Measurements from ENCODE around the gene SLC12A7. TPM values are rescaled to one million over a fixed set of nuclear protein-coding genes. Genes with fewer than 3 reads are reported as not detected.

The SLC12A7 gene
- total and polyA plus RNA-seq, 9 of the 15 experiments (the other 6 are each of a cell fraction or from before 2014, with no cell fraction given): 0.01 to 3.1 (median 0.56) TPM

DNA sequence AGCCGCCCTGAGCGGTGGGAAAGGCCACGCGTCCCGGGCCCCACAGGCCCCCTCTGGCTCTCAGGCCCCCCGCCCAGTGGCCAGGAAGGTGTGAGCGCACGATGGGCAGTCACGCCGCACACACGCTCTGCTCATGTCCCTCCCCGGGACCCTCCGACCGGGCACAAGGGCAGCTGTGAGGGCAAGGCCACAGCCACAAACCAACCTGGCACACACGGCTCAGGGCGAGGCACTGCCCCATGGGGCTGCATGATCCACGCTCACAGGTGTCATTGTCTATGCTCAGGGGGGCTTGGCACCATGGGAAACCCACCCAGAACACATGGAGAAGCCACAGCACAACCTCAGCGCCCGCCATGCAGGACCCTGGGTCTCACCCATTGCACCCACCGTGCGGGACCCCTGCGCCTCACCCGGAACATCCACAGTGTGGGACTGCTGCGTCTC, 51.3 kb downstream of the SLC12A7 start:
- no peaks in the 10 kb centered on the region for H3K36me3 ChIP-seq (ENCODE audit: control insufficient read depth, insufficient read depth, low read length)
- BruUV-seq (replicated peaks): no TSS peak
- no peak for ATAC-seq
- H3K9me1 ChIP-seq (ENCODE audit: control insufficient read depth, insufficient read depth, low read length): no peaks in the 10 kb centered on the region
- FAIRE-seq: no peak
- WGBS (ENCODE audit: insufficient coverage, low coverage, missing lambda C conversion rate): 43% methylated on average over 20 of the region's 24 CpGs
- H3K79me2 ChIP-seq (ENCODE audit: control insufficient read depth, insufficient read depth, low read length): no peaks in the 10 kb centered on the region
- no peaks in the 10 kb centered on the region for H3K9me3 ChIP-seq (replicated peaks; ENCODE audit: control insufficient read depth, insufficient read depth, low read depth, low read length)
- DNase-seq (ENCODE audit: extremely low read depth in 1 of 4, low spot score in 3 of 4): no peak
- ChIA-PET CTCF (ENCODE audit: low intra/inter-chr PET ratio) (no interaction called here), POLR2A (interaction anchor here (0.7 kb wide), 1 partner anchor 78 kb away, joined by 4 read pairs; no protein-coding TSS in a partner anchor)
- H4K20me1 ChIP-seq (replicated peaks; ENCODE audit: control insufficient read depth, insufficient read depth, low read length): peaks cover 19% of the 10 kb centered on the region
- intact Hi-C loops (cut with micrococcal nuclease) (no loop called here), in situ Hi-C loops (cut with MboI) (no loop called here)
- peaks cover 0 to 61% of the 10 kb centered on the region in 2 experiments; a peak in 1 of 5 replicates for H3K4me1 ChIP-seq (replicated peaks in 1 of 2; ENCODE audit: control insufficient read depth in 2 of 2, insufficient read depth in 2 of 2, low read length in 2 of 2)
- H3K27ac ChIP-seq (ENCODE audit: extremely low read depth, low read depth, low read length): no peak overlapping the region
- 0 out of 2 replicates have a peak, but pooled peaks have one; percentile 39 for TF ChIP-seq ZNF282 (CRISPR knock-in tag; IDR thresholded peaks at IDR 0.05)
- TF ChIP-seq ZFPM2 (CRISPR knock-in tag; IDR thresholded peaks at IDR 0.05): no peak
- no peak for TF ChIP-seq CBFB (CRISPR knock-in tag; IDR thresholded peaks at IDR 0.05)
- H3K4me3 ChIP-seq: no peak overlapping the region
- no peak overlapping the region for H3K9ac ChIP-seq (ENCODE audit: insufficient read depth in 1 of 2, low read depth in 2 of 2, low read length in 2 of 2)
- H2AFZ ChIP-seq (ENCODE audit: low read depth, low read length): no peak overlapping the region
- no peak overlapping the region for H3K4me2 ChIP-seq (ENCODE audit: insufficient read depth, low read length)
- peaks cover 0 to 50% of the 10 kb centered on the region in 2 experiments; a peak in 4 of 5 replicates for H3K27me3 ChIP-seq (ENCODE audit: control insufficient read depth in 2 of 2, insufficient read depth in 2 of 2, low read length in 2 of 2)

DNA sequence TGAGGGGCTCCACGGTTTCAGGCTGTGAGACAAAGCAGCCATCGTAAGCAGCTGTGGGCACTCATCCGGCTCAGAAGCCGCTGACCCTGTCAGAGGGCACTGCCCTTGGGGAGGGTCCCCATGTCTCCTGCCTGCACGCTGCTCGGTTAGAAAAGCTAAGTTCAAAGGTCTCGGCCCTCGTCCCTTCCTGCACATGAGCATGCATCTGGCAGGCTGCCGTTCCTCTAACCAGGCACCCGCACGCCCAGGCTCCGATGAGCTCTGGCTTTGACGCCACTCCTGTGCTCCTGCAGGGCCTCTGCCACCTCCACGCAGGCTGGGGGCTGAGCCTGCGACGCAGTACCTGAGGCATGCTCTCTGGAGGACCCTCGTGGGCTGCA, 52.0 kb downstream of the SLC12A7 start:
- Histone ChIP-seq H3K27me3 (ENCODE audit: control insufficient read depth in 2 of 2, insufficient read depth in 2 of 2, low read length in 2 of 2) (peaks cover 6 to 50% of the 10 kb centered on the region in 2 experiments), H2AFZ (ENCODE audit: low read depth, low read length) (no peak overlapping the region), H3K9ac (ENCODE audit: insufficient read depth in 1 of 2, low read depth in 2 of 2, low read length in 2 of 2) (no peak overlapping the region), H3K79me2 (ENCODE audit: control insufficient read depth, insufficient read depth, low read length) (no peaks in the 10 kb centered on the region), H3K9me1 (ENCODE audit: control insufficient read depth, insufficient read depth, low read length) (no peaks in the 10 kb centered on the region), H3K9me3 (replicated peaks; ENCODE audit: control insufficient read depth, insufficient read depth, low read depth, low read length) (no peaks in the 10 kb centered on the region), H3K4me1 (replicated peaks in 1 of 2; ENCODE audit: control insufficient read depth in 2 of 2, insufficient read depth in 2 of 2, low read length in 2 of 2) (peaks cover 0 to 57% of the 10 kb centered on the region in 2 experiments; a peak in 1 of 5 replicates), H4K20me1 (replicated peaks; ENCODE audit: control insufficient read depth, insufficient read depth, low read length) (peaks cover 26% of the 10 kb centered on the region), H3K4me2 (ENCODE audit: insufficient read depth, low read length) (no peak overlapping the region), H3K4me3 (no peak overlapping the region), H3K36me3 (ENCODE audit: control insufficient read depth, insufficient read depth, low read length) (no peaks in the 10 kb centered on the region), H3K27ac (ENCODE audit: extremely low read depth, low read depth, low read length) (no peak overlapping the region)
- CTCF ChIA-PET (ENCODE audit: low intra/inter-chr PET ratio): no interaction called here
- in situ Hi-C loops (cut with MboI): no loop called here
- 32% methylated on average over 17 of the region's 17 CpGs for WGBS (ENCODE audit: insufficient coverage, low coverage, missing lambda C conversion rate)
- FAIRE-seq (no peak), DNase-seq (ENCODE audit: extremely low read depth in 1 of 4, low spot score in 3 of 4) (no peak), ATAC-seq (no peak)
- POLR2A ChIA-PET: interaction anchor here (0.7 kb wide), 1 partner anchor 79 kb away, joined by 4 read pairs; no protein-coding TSS in a partner anchor
- BruUV-seq (replicated peaks): no TSS peak
- intact Hi-C loops (cut with micrococcal nuclease): no loop called here
- TF ChIP-seq, protein P1, sequence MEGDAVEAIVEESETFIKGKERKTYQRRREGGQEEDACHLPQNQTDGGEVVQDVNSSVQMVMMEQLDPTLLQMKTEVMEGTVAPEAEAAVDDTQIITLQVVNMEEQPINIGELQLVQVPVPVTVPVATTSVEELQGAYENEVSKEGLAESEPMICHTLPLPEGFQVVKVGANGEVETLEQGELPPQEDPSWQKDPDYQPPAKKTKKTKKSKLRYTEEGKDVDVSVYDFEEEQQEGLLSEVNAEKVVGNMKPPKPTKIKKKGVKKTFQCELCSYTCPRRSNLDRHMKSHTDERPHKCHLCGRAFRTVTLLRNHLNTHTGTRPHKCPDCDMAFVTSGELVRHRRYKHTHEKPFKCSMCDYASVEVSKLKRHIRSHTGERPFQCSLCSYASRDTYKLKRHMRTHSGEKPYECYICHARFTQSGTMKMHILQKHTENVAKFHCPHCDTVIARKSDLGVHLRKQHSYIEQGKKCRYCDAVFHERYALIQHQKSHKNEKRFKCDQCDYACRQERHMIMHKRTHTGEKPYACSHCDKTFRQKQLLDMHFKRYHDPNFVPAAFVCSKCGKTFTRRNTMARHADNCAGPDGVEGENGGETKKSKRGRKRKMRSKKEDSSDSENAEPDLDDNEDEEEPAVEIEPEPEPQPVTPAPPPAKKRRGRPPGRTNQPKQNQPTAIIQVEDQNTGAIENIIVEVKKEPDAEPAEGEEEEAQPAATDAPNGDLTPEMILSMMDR (IDR thresholded peaks at IDR 0.05 in 2 of 3, conservative IDR thresholded peaks at IDR 0.05 in 1 of 3; ENCODE audit: insufficient read depth in 2 of 3, low read depth in 1 of 3, low read length in 3 of 3): no peak
- no peak for TF ChIP-seq PTBP1 (IDR thresholded peaks at IDR 0.05; ENCODE audit: low read depth, low read length)
- TF ChIP-seq ILF3 (IDR thresholded peaks at IDR 0.05; ENCODE audit: borderline replicate concordance): no peak
- no peak for TF ChIP-seq NFYB (IDR thresholded peaks at IDR 0.05; ENCODE audit: extremely low read depth, insufficient read length)
- TF ChIP-seq FOXK1 (CRISPR knock-in tag; IDR thresholded peaks at IDR 0.05; ENCODE audit: borderline replicate concordance): no peak
- no peak for TF ChIP-seq ZNF561 (CRISPR knock-in tag; conservative IDR thresholded peaks at IDR 0.05)
- no peak for TF ChIP-seq EP300 (IDR thresholded peaks at IDR 0.05; ENCODE audit: low read length)
- TF ChIP-seq, protein P2, sequence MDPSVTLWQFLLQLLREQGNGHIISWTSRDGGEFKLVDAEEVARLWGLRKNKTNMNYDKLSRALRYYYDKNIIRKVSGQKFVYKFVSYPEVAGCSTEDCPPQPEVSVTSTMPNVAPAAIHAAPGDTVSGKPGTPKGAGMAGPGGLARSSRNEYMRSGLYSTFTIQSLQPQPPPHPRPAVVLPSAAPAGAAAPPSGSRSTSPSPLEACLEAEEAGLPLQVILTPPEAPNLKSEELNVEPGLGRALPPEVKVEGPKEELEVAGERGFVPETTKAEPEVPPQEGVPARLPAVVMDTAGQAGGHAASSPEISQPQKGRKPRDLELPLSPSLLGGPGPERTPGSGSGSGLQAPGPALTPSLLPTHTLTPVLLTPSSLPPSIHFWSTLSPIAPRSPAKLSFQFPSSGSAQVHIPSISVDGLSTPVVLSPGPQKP (CRISPR knock-in tag; IDR thresholded peaks at IDR 0.05): no peak
- no peak for TF ChIP-seq C11orf30 (IDR thresholded peaks at IDR 0.05; ENCODE audit: low read depth)
- TF ChIP-seq, protein P3, sequence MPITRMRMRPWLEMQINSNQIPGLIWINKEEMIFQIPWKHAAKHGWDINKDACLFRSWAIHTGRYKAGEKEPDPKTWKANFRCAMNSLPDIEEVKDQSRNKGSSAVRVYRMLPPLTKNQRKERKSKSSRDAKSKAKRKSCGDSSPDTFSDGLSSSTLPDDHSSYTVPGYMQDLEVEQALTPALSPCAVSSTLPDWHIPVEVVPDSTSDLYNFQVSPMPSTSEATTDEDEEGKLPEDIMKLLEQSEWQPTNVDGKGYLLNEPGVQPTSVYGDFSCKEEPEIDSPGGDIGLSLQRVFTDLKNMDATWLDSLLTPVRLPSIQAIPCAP (CRISPR knock-in tag; IDR thresholded peaks at IDR 0.05; ENCODE audit: borderline replicate concordance): no peak

All from K562 (cell line).